Measurements from ENCODE around the gene MICAL2. TPM values are rescaled to one million over a fixed set of nuclear protein-coding genes. Genes with fewer than 3 reads are reported as not detected.

The MICAL2 gene
- total RNA-seq, 1 experiment from 2014 or later: 151 TPM

DNA sequence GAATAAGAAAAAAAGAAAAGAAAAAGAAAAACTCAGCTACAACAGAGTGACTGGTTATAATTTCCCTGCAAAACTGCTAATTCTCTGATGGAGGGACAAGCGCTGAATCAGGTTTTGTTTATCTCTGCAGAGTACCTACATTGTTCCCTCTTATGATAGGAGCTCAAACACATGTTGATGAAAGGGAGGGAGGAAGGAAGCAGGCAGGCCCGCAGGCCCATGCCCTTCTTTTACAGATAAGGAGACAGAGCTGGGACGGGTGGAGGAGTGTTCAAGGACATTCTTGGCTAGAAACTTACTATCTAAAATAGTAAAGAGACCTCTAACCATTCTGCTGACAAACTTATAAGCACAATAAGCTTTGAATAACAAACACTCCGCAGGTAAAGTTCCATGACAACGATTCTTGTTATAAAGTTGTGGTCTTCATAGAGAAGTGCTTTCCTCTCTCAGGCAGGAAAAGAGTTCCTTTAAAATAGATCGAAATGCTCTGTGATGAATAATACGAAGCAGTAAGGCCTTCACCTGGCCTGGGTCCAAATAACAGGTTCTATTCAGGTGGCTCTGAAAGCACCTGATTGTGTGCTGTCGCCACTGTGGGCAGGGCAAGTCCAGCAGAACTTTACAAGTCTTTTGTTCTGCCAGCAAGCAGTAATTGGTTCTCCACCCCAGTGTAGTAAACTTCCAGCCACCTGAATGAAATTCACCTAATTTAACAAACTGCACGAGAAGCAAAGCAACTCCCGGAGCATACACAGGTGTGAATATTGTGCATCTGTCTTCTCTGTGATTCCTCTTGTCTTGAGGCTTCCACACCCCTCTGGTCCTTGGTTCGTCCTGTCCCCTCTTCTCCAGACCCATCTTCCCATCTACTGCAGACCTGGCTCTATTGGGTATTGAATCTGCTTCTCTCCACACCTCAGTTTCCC, 15.3 kb upstream of the MICAL2 start:
- CTCF ChIA-PET: interaction anchor here (0.7 to 1.5 kb wide), 3 partner anchors 15 to 186 kb away, joined by 3 to 7 read pairs (median 5); no protein-coding TSS in a partner anchor
- peaks cover 28% of the 10 kb centered on the region for H3K4me1 Mint-ChIP-seq (ENCODE audit: insufficient read depth, unreplicated experiment)
- intact Hi-C loops (cut with micrococcal nuclease): no loop called here
- POLR2A ChIA-PET: interaction anchor here (0.5 kb wide), 1 partner anchor 1220 kb away, joined by 3 read pairs; no protein-coding TSS in a partner anchor
- H3K4me3 Mint-ChIP-seq (ENCODE audit: unreplicated experiment): no peak overlapping the region
- no peak overlapping the region for H3K27ac Mint-ChIP-seq (ENCODE audit: low read depth, unreplicated experiment)
- H3K36me3 Mint-ChIP-seq (ENCODE audit: insufficient read depth, unreplicated experiment): no peaks in the 10 kb centered on the region
- H3K9me3 Mint-ChIP-seq (ENCODE audit: unreplicated experiment): no peaks in the 10 kb centered on the region
- no peaks in the 10 kb centered on the region for H3K27me3 Mint-ChIP-seq (ENCODE audit: insufficient read depth, unreplicated experiment)
- TF ChIP-seq, protein P1, sequence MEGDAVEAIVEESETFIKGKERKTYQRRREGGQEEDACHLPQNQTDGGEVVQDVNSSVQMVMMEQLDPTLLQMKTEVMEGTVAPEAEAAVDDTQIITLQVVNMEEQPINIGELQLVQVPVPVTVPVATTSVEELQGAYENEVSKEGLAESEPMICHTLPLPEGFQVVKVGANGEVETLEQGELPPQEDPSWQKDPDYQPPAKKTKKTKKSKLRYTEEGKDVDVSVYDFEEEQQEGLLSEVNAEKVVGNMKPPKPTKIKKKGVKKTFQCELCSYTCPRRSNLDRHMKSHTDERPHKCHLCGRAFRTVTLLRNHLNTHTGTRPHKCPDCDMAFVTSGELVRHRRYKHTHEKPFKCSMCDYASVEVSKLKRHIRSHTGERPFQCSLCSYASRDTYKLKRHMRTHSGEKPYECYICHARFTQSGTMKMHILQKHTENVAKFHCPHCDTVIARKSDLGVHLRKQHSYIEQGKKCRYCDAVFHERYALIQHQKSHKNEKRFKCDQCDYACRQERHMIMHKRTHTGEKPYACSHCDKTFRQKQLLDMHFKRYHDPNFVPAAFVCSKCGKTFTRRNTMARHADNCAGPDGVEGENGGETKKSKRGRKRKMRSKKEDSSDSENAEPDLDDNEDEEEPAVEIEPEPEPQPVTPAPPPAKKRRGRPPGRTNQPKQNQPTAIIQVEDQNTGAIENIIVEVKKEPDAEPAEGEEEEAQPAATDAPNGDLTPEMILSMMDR (IDR thresholded peaks at IDR 0.05; ENCODE audit: unreplicated experiment): no peak
- no peak for DNase-seq (ENCODE audit: unreplicated experiment)
- no TSS peak for BruUV-seq (replicated peaks)

DNA sequence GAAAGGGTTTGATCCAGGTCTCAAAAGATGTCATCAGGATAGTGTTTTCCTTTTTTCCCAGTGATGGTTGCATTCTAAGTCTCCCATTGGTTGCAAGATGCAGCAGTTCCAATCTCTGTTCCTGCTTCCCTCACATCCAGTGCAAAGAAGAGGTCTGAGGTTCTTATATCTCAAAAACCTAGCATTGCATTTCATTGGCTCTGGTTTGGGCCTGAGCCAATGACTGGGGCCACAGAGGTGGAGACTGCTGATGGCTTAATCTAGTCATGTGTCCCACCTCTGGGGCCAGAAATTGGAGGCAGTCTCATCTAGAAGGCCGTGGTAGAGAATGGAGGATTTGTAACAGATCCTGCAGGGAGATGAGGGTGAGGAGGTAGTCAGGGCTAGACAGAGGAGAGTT, 13.2 kb upstream of the MICAL2 start:
- Mint-ChIP-seq H3K9me3 (ENCODE audit: unreplicated experiment) (no peaks in the 10 kb centered on the region), H3K27ac (ENCODE audit: low read depth, unreplicated experiment) (no peak overlapping the region), H3K4me3 (ENCODE audit: unreplicated experiment) (no peak overlapping the region), H3K27me3 (ENCODE audit: insufficient read depth, unreplicated experiment) (no peaks in the 10 kb centered on the region), H3K36me3 (ENCODE audit: insufficient read depth, unreplicated experiment) (no peaks in the 10 kb centered on the region), H3K4me1 (ENCODE audit: insufficient read depth, unreplicated experiment) (peaks cover 15% of the 10 kb centered on the region)
- ChIA-PET CTCF (no interaction called here), POLR2A (interaction anchor here (1.2 to 3.0 kb wide), 2 partner anchors 8 to 13 kb away, joined by 3 to 13 read pairs; partner anchors contain the start of gene MICAL2)
- intact Hi-C loops (cut with micrococcal nuclease): no loop called here
- TF ChIP-seq, protein P1 (IDR thresholded peaks at IDR 0.05; ENCODE audit: unreplicated experiment): no peak
- BruUV-seq (replicated peaks): no TSS peak
- DNase-seq (ENCODE audit: unreplicated experiment): no peak

DNA sequence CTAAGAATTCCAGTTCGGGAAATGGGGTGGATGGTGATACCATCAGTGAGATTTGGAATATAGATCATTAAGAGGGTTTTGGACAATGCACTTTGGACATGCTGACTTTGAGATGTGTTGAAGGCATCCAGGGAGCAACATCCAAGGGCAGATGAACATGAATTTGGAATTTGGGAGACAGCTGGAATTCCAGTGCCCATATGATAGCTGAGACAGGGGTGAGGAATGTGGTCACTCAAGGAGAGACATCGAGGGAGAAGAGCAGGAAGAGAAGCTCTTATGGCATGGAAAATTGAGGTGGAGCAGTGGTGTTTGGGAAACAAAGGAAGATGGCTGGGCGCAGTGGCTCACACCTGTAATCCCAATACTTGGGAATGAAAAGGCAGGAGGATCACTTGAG, 11.8 kb upstream of the MICAL2 start:
- CTCF ChIA-PET: interaction anchor here (0.6 to 3.0 kb wide), 5 partner anchors 10 to 138 kb away, joined by 3 to 24 read pairs (median 4); no protein-coding TSS in a partner anchor
- no TSS peak for BruUV-seq (replicated peaks)
- TF ChIP-seq, protein P1 (IDR thresholded peaks at IDR 0.05; ENCODE audit: unreplicated experiment): no peak
- peaks cover 15% of the 10 kb centered on the region for H3K4me1 Mint-ChIP-seq (ENCODE audit: insufficient read depth, unreplicated experiment)
- intact Hi-C loops (cut with micrococcal nuclease): no loop called here
- no peak for DNase-seq (ENCODE audit: unreplicated experiment)
- H3K27ac Mint-ChIP-seq (ENCODE audit: low read depth, unreplicated experiment): peak overlapping the region; percentile 3
- POLR2A ChIA-PET: interaction anchor here (1.2 to 3.0 kb wide), 2 partner anchors 9 to 11 kb away, joined by 3 to 13 read pairs; partner anchors contain the start of gene MICAL2
- no peaks in the 10 kb centered on the region for H3K9me3 Mint-ChIP-seq (ENCODE audit: unreplicated experiment)
- H3K36me3 Mint-ChIP-seq (ENCODE audit: insufficient read depth, unreplicated experiment): no peaks in the 10 kb centered on the region
- H3K27me3 Mint-ChIP-seq (ENCODE audit: insufficient read depth, unreplicated experiment): no peaks in the 10 kb centered on the region
- no peak overlapping the region for H3K4me3 Mint-ChIP-seq (ENCODE audit: unreplicated experiment)

DNA sequence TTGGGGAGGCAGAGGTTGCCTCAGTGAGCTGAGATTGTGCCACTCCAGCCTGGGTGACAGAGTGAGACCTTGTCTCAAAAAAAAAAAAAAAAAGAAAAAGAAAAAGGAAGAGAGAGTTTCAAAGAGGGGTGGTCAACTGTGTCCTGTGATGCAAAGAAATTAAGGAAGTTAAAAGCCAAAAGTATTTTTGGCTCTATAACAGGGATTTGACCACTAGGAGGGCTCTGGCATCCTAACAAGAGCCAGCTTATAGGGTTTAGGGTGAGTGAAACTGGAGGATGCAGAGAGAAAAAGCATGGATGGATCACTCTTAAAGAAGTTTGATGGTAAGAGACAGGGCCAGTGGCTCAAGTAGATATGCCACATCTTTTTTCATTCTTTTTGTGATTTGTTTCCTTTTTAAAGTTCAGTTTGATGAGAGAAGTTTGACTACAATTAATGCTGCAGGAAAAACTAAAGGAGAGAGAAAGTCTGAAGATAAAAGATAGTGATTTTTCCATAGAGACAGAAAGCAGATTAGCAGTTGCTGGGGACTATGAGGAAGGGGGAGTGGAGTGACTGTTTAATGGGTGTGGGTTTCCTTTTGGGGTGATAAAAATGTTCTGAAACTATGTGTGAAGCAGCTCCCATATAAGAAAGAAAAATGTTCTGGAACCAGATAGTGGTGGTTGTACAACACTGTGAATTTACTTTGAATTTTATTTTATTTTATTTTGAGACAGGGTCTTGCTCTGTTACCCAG, 11.1 kb upstream of the MICAL2 start:
- H3K27me3 Mint-ChIP-seq (ENCODE audit: insufficient read depth, unreplicated experiment): no peaks in the 10 kb centered on the region

More for the DNA sequence above, 11.1 kb upstream of the MICAL2 start:
- ChIA-PET POLR2A (interaction anchor here (3.0 kb wide), 1 partner anchor 11 kb away, joined by 13 read pairs; the partner anchor contains the start of gene MICAL2), CTCF (interaction anchor here (0.7 to 3.0 kb wide), 5 partner anchors 10 to 300 kb away, joined by 3 to 24 read pairs (median 4); no protein-coding TSS in a partner anchor)
- Mint-ChIP-seq H3K27ac (ENCODE audit: low read depth, unreplicated experiment) (no peak overlapping the region), H3K4me1 (ENCODE audit: insufficient read depth, unreplicated experiment) (peaks cover 20% of the 10 kb centered on the region), H3K4me3 (ENCODE audit: unreplicated experiment) (no peak overlapping the region), H3K9me3 (ENCODE audit: unreplicated experiment) (no peaks in the 10 kb centered on the region), H3K36me3 (ENCODE audit: insufficient read depth, unreplicated experiment) (no peaks in the 10 kb centered on the region)
- DNase-seq (ENCODE audit: unreplicated experiment): no peak
- BruUV-seq (replicated peaks): no TSS peak
- intact Hi-C loops (cut with micrococcal nuclease): no loop called here
- TF ChIP-seq, protein P1 (IDR thresholded peaks at IDR 0.05; ENCODE audit: unreplicated experiment): no peak

Data from MCF 10A (cell line).